Activated CD4-positive, alpha-beta T cell treated with anti-CD3 and anti-CD28 coated beads for 36 hours (primary cell): ENCODE data around the gene NEDD9. TPM values are rescaled to one million over a fixed set of nuclear protein-coding genes. Genes with fewer than 3 reads are reported as not detected.
A peak's percentile ranks its signal among the peaks of the same experiment; 100 is the strongest.

ENCODE experiments used
- ATAC-seq: fragments of 200-7000 bp; cut with Tn5 transposase; one replicate; pipeline ENCODE4 v1.10.0; 2021; ENCODE audit warnings: mild to moderate bottlenecking, moderate library complexity
- CTCF ChIA-PET: fragments of 350-600 bp; sonication (Branson Sonifier 250); formaldehyde crosslinking; loops from one replicate; lab custom pipeline; 2021; ENCODE audit warnings: antibody characterized with exemption; lab: Charles Lee
- POLR2A ChIA-PET: fragments of 350-600 bp; sonication (Branson Sonifier 250); formaldehyde crosslinking; loops from one replicate; lab custom pipeline; 2021; ENCODE audit warnings: antibody characterized with exemption, inconsistent platforms; lab: Charles Lee
- DNase-seq: peaks from one replicate; pipeline ENCODE4 v3.0.0-alpha.2; 2020
- H3K27ac Mint-ChIP-seq: one replicate; pipeline ENCODE4 v1.8.0; 2021; ENCODE audit warnings: mixed read lengths
- H3K27me3 Mint-ChIP-seq: one replicate; pipeline ENCODE4 v1.8.0; 2021; ENCODE audit warnings: mixed read lengths
- H3K36me3 Mint-ChIP-seq: one replicate; pipeline ENCODE4 v1.8.0; 2021; ENCODE audit warnings: low read depth, mixed read lengths
- H3K4me1 Mint-ChIP-seq: one replicate; pipeline ENCODE4 v1.8.0; 2021; ENCODE audit warnings: mixed read lengths
- H3K4me3 Mint-ChIP-seq: one replicate; pipeline ENCODE4 v1.8.0; 2021; ENCODE audit warnings: mild to moderate bottlenecking, moderate library complexity, mixed read lengths
- H3K9me3 Mint-ChIP-seq: one replicate; pipeline ENCODE4 v1.8.0; 2021; ENCODE audit warnings: low read depth, mixed read lengths
- intact Hi-C, 2 experiments: fragments of 100-400 bp; cut with DNase I in 1 of 2; cut with micrococcal nuclease in 1 of 2; formaldehyde crosslinking; loops; one replicate each; pipeline versions ENCODE4 v1.14.2 to v1.15.1; 2022 to 2024; cut with DNase I, micrococcal nuclease
- total RNA-seq, 2 experiments: library from RNA; stranded (reverse); gene quantifications; one replicate each; pipeline ENCODE4 v1.2.3, GENCODE V29; 2021

NEDD9 gene
- total RNA-seq, 2 experiments from 2014 or later, result 23.6 to 27.3 TPM

DNA sequence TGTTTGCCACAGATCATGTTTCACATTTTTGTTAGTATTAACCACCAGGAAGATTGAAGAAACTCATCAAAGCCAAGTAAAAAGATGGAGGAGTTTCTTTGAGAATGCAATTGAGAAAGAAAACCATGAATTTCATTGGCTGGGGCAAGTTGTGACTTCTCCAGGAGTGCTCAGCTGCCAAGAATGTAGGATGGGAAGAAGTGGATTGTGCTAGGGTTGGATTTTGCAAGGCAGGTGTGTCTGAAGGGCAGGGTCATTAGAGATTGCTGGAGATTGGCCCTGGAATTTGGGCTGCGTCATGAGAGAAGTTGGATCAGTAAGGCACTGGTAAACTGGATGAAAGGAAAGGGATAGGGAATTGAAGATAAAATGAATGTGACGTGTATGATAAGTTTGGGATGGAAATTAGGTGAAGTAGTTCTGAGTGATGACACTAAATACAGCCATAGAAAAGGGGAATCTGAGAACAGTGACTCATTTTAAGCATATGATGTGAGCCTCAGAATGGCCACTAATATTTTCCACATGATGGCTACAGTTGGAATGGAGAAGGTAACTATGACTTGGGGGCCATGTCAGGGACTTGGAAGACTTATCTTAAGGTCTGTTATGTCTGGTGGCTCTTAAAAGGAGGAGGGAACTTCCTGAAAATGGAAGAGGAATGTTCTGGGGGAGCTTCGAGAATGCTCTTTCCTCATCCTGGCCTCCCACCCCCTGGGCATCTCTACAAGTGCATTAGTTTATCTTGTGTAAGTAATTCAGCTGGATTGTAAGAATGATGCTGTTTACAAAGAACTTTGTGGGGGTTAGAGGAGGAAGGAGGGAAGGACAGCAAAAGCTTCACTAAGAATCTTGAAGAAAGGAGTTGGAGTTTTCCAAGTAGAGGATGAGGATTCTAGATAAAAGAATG lies 93.2 kb downstream of the NEDD9 start:
- Mint-ChIP-seq H3K36me3 (peaks cover 12% of the 10 kb centered on the region), H3K4me3 (no peak overlapping the region), H3K27ac (peak overlapping the region; percentile 1), H3K27me3 (no peaks in the 10 kb centered on the region), H3K4me1 (peaks cover 17% of the 10 kb centered on the region), H3K9me3 (no peaks in the 10 kb centered on the region)
- CTCF ChIA-PET, result no interaction called here
- POLR2A ChIA-PET, result no interaction called here
- ATAC-seq, result peak; percentile 80
- intact Hi-C loops, result loop anchor here in 1 of 2 experiments (5.0 kb wide), 1 partner anchor 47 kb away; the partner anchor contains the start of gene SMIM13
- no peak for DNase-seq

DNA sequence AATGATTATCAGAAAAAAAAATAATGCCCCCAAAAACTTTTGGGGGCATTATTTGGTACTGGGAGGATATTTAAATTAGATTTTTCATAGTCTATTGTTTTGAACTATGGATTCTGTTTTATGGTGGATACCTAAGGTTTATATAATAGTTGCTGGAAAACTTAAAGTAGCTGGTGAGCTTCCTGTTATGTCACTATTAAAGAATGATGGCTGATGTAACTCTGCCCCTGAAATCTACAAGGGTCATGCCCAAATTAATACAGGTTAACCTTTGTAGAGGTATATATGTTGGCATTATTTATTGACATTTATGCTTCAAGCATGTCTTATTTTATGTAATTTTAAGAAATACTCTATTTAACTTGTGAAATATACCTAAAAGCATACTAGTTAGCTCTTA lies 95.7 kb downstream of the NEDD9 start:
- Mint-ChIP-seq H3K36me3 (peaks cover 13% of the 10 kb centered on the region), H3K4me1 (peaks cover 17% of the 10 kb centered on the region), H3K27me3 (no peaks in the 10 kb centered on the region), H3K4me3 (no peak overlapping the region), H3K9me3 (no peaks in the 10 kb centered on the region), H3K27ac (no peak overlapping the region)
- DNase-seq (no peak), ATAC-seq (no peak)
- CTCF ChIA-PET, result interaction anchor here (0.8 to 3.9 kb wide), 5 partner anchors 13 to 439 kb away, joined by 3 to 21 read pairs (median 3); no protein-coding TSS in a partner anchor
- intact Hi-C loops, result loop anchor here in 1 of 2 experiments (5.0 kb wide), 1 partner anchor 45 kb away; the partner anchor contains the start of gene SMIM13
- POLR2A ChIA-PET, result interaction anchor here (0.7 kb wide), 1 partner anchor 19 kb away, joined by 3 read pairs; no protein-coding TSS in a partner anchor

Other genes with a start within 250 kb of the NEDD9 start
- gene ELOVL2, start 188.4 kb downstream of the NEDD9 start, total RNA-seq, result not detected
- 1 to 10 TPM; 6.3 to 7.9 TPM for gene SMIM13, start 138.8 kb downstream of the NEDD9 start, total RNA-seq
- gene ERVFRD-1, start 120.9 kb downstream of the NEDD9 start, total RNA-seq, result not detected